Suppressor macrophage treated with lipopolysaccharide for 4 hours (primary cell): ENCODE results near the gene SSUH2.

Experiments used
- DNase-seq: peaks from one replicate; pipeline ENCODE4 v3.0.0-alpha.2; 2020

The SSUH2 gene

DNA sequence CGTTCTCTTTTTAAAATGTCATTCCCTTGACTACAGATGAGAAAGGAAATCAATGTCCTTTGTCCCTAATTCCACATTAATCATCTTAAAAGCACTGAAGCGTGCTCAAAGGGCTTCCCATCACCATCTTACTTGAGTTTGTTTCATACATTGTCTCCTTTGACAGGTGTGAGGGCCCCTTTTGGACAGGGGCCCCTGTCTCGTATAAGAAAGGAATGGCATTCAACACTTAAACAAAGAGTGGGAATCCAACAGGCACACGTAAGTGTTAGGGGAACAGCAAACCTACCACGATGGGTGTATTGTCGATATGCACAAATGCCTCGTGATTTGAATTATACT lies 5.0 kb downstream of the SSUH2 start:
- DNase-seq: no peak

DNA sequence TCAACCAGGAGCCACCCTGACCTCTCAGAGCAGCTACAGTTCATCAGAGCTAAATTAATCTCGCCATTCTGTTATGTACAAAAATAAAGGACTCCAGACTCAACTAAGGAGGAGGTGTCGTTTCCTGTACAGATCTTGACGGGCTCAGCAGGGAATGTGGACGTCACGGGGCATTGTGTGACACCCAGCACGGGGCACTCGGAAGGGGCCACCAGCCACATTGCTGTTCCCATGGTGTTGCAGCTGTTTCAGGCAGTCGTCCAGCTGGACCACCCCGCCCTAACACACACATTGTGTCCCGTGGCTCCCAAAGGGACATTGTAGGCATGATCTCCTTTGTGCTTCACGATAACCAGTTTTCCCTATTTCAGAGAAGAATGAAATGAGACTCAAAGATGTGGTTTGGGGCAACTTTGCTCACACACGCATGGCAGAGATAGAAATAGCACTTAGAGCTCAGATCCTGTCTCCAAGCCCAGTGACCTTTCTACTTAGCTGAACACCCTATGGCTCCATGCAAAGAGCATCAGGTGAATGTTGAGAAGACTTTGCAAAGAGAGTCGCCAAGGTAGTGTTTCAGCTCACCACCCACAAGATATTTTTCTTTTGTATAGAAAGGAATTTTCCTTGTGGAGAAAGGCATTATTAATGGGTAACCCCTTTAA lies 5.5 kb downstream of the SSUH2 start:
- no peak for DNase-seq

DNA sequence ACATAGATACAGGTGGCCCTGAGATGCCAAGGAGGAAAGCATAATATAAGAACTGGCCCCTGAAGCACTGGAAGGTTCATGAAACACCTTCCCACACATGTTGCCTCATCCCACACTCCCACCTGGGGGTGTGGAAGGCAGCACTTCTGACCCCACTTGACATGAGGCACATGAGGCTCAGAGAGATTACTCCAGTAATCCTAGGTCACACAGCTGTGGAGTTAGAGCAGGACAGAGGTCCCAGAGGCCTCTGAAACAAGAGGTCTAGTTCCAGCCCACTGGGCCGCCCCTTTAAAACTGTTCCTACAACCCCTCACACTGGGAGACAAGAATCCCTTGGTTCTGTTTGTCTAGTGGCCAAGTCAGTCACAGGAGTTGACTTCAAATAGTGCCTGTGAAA lies 7.2 kb downstream of the SSUH2 start:
- no peak for DNase-seq

DNA sequence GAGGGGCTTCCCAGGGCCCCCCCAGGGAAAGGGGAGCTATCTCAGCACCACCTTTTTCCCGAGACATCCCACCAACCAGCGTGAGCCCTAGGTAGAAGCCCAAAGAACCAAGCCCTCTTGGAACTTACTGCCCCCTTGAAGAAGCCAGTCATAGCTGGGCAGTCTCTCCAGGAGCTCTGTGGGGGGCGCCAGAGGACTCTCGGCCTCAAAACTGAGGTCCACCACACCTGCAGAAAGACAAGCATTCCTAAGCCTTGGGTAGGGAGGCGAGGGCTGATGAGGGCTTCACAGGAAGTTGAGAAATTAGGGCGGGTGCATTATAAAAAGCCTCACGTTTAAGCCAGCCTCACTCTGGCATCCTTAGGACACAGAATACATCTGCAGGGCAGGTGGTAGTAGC lies 9.0 kb downstream of the SSUH2 start:
- DNase-seq: no peak

DNA sequence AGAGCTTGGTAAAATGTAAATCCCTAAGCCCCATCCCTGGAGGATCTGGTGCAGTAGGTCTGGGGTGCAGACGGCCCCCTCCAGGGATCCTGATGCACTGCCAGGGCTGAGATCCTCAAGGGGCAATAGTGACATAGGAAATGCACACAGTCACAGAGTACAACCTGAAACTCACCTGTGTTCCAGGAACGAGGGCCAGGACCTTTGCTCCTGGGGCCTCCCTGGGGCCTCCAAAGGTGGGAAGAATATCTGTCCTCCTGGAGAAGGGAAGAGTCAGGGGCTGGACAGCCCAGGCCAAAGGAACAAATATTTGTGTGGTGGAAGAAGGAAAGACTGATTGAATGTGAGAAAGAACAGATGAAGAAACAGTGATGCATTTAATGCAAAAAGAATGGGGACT lies 9.5 kb downstream of the SSUH2 start:
- DNase-seq: no peak

DNA sequence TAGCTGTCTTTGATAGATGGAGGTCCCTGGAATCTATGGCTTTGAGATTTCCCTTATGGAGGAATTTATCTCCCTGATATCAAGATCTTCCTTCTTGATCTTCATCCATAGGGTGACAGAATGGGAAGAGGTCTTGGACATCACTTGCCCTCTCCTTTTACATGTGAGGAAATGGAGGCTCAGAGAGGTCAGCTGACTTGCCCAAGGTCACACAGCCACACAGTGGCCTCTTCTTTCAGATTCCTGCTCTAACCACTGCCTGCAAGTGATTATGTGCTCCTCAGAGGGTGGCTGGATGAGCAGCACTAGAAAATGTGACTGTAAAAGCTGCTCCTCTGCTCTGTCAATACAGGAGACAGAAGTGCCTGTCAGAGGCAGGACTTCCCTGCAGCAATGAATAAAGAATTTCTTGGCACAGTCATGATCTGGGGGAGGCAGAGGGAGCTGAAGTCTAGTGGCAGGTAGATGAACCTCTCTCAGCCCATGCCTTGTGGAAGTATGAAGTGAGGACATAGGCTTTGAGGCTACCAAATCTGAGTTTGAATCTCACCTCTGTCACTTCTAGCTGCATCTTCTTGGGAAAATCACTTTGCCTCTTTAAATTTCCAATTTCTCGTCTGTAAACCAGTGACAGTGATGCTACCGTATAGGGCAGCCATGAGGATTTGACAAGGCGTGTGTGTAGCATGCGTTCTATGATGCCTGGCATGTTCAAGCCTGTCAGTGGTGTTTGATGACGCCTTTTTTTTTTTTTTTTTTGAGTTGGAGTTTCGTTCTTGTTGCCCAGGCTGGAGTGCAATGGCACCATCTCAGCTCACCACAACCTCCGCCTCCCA lies 12.0 kb downstream of the SSUH2 start:
- no peak for DNase-seq

DNA sequence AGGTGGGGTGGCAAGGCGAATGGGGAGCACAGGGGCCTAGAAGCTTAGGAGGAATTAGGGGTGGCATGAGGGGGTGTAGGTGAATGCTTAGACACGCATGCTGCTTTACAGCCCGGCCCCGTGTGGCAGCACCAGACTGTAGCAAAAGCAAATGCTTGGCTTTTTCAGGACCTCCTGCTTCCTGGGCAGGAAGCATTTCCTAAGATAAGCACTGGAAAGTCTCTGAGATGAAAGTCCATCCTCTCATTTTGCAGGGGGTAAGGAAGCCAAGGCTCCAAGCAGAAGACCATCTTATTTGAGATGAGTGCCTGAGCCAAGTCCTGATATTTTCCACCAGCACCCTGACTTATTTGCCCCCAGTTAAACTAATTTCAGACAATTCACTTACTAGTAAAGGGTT lies 12.9 kb downstream of the SSUH2 start:
- no peak for DNase-seq

DNA sequence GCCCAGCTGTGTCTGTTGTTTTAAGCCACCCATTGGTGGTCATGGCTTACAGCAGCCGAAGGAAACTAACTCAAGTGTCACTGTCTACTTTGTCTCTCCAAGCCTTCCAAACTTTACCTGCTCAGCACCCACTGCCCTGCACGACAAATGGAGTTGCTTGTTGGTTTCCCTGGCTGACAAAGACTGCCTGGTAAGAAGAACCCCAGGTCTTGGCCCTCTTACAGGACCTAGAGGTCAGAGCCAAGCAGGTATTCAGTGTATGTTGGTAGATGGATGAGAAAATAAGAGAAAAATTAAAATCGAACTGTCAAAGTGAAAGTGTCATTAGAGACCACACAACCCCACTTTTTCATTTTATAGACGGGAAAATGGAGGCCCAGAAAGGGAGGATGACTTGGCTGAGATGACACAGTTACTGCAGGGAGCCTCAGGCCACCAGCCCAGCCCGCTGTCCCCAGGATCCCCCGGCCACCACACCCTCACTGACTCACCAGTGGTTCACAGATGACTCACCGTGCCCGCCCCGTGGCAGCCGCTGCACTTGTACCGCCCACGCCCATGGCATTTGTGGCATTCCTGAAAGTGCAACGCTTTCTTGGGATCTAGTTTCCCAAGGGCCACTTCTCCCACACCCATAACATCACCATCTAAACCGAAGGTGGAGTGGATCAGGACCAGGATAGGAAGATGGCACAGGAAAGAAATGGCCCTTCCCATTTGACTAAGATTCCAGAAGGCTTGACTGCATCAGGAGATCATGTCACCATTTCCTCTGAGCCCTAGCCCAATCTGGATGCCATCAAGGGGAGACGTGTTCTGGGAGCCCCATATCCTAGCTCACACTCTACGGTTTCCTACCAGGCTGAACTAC lies 15.2 kb downstream of the SSUH2 start:
- peak; percentile 75 for DNase-seq

DNA sequence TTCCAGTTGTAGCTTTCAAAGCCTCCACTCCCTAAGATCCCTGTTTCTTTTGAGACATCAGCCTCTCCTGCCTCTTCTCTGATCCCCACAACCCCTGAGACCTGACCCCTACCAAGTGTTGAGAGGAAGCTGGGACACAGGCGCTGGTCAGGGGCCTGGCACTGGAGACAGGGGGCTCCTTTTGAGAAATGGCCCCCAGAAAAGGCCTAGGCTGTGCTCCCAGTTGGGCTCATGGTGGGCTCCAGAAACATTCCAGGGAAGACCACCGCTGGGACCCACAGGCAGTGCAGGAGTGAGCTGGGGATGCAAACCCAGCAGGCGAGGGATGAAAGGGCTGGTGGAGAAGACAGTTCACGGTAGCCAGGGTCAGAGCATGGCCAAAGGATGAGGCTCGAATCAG lies 16.6 kb downstream of the SSUH2 start:
- no peak for DNase-seq

DNA sequence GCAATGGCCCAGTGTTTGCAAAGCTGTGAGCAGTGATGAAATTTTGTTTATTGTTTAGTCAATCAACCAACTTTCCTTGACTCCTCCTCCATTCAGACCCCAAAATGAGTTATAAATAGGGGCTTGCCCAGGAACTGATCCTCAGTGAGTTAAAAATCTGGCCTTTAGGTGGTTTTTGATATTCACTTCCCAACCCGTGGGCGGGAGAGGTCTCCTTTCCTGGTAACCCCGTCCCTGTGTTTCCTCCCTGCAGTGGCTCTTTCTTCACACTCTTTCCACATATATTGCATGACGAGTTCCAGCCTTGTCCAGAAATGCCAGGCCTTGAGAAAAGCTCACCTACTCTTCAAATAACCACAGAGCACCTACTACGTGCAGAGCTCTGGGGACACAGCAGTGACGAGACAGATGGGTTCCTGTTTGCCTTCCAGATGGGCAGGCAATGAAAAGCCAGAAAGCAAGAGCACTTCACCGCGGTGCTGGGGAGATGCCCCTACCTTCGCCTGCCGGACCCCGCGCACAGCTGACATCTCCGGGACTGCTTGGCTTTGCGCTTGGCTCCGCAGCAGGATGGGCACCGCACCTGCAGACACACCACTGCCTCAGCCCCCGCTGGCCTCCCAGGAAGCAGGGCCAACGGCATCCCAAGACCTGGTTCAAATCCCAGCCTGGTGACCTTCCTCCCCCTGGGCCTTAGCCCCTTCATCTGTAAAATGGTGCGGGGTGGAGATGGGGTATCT lies 17.2 kb downstream of the SSUH2 start:
- peak; percentile 24 for DNase-seq

DNA sequence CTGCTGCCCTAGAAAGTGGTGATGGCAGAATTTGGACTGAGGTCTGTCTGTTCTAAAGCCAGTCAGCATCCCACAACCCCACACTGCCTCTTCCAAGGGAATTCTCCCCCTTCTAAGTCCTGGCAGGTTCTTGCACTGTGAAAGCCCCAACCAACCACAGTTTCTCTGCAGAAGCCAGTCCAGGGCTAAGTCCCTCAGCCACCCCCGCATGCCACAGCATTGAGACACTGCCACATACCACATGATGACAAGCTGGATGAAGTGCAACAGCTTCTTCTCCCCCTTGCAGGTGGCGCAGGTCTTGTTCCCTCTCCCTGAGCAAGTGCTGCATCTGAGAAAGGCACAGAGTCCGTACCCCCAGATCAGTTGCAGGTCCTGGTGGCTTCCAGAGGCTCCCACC lies 18.6 kb downstream of the SSUH2 start:
- no peak for DNase-seq

DNA sequence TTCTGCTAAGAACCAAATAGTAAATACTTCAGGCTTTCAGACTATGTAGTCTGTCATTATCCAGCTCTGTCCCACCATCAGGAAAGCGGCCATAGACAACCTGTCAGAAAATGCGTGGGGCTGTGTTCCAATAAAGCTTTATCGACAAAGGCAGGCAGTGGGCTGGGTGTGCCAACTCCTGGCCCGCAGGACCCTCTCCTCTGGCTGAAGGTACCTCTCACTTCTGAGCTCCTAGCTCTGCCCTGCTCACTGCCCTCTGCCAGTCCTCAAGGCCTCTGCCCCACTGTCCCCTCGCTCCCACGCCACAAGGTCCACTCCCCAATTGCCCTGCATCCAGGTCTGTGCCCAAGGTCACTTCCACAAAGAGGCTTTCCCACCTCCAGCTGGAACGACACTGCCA lies 20.0 kb downstream of the SSUH2 start:
- no peak for DNase-seq

DNA sequence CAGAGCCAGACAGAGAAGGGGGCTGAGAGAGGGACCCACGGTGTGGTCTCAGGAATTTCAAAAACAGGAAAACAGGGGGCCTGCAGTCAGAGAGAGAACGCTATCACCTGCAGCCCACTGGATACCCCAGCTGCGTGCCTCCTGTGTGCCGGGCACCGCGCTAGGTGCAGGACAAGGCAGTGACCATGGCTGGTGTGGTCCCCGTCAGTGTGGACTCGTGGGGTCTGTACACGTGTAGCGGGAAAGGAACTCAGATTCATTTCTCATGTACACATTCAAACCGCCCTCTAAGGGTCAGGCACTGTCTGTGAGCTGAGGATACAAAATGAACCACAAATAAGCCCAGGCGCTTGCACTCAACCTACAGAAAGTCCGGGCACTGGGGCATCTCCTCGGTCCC lies 20.9 kb downstream of the SSUH2 start:
- no peak for DNase-seq

DNA sequence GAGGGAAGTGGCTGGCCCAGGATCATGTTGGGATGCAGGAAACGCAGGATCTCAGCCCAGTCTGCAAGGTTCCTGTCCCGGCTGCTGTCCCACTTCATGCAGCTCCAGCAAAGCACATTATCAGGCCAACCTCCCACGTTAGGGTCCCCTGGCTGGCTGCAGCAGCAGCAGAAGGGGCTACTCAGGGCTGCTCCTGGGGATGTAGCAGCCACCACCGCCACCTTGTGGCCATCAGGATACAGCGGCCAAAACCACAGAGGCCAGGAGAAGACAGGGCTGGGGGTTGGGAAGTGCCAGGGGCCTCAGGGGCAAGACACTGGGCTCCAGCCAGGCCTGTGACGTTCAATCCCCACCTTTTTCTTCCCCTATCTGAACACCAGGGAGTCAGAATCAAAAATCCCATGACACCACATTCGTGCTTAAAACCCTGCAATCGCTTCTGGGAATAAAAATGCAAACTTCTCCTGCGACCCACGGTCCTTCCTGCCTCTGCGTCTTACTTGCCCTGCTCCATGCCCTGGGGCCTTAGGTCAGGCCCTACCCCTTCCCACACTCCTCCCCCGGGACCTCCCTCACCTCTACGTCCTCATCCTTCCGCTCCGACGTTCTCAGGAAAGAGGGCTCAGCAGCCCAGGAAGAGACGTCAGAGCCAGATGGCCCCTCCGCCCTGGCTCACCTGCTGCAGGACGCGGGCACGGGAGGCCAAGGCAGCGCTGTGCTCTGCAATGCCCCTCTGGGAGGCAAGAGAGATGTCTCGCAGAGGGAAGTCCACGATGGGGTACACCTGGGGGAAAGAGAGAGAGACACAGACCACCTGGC lies 21.5 kb downstream of the SSUH2 start:
- DNase-seq: peak; percentile 67

DNA sequence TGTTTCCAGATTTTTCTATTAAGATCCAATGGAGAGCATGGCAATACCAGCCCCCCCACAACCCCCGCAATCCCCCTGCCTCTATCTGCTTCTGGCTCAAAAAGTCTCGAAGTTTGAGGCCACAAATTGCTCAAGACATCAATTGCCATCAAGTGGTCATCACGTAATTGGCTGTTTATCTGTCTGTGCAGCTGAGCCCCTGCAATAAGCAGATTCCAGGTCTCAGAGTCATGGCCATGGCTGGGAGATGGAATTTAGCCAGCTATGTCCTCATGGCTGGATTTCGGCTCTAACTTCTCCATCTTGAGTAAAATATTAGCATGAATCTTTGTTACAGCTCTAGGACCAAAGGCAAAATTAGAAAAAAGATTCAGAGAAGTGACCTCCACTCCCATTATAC lies 22.7 kb downstream of the SSUH2 start:
- DNase-seq: no peak

DNA sequence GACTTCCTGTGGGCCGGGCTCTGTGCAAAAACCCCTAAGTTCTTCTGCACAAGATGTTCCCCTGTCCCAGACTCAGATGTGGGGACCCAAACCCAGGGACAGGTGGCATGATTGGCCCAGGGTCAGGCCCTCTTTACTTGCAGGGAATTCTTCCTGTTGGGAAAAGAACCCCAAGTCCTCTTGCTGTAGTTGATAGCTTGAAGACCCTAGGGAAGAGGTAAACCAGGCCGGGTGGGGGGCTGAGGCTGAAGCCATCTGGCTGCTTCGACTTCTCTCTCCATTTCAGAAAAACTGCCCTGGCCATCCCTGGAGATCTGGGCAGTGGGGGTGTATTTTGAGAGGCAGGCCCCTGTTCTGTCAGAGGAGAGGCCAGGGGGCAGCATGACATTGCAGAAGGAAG lies 23.5 kb downstream of the SSUH2 start:
- no peak for DNase-seq

DNA sequence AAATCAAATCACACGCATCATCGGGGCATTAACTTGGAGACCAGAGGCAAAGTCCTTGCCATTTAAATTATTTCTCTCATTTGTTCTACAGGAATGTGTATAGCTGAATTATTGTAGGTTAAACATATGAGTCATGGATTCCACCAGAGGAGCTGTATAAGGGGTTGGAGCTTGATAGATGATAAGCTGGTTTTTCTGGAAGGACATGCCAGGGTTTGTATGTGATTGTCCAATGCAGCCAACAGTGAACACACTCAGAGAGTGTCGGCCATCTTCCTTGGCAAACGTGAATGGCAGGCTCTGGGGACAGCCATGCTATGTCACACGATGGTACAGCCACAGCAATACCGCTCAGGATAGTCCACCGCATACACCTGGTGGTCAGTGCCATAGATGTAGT lies 25.1 kb downstream of the SSUH2 start:
- DNase-seq: no peak

DNA sequence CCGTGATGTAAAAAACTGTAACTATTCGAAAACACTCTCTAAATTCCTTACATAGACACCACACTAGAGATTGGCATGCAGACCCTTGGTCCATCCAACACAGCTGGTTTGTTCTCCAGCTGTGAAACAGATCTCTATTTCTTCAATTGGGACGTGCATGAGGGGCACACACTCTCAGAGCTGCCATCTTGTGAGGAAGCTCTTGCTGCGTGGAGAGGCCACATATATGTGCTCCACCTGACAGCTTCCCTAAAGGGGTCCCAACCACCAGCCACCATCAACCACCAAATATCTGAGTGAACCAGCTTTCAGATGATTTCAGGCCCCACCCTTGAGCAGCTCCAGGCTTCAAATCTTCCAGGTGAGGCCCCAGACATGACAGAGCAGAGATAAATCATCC lies 25.6 kb downstream of the SSUH2 start:
- DNase-seq: no peak

DNA sequence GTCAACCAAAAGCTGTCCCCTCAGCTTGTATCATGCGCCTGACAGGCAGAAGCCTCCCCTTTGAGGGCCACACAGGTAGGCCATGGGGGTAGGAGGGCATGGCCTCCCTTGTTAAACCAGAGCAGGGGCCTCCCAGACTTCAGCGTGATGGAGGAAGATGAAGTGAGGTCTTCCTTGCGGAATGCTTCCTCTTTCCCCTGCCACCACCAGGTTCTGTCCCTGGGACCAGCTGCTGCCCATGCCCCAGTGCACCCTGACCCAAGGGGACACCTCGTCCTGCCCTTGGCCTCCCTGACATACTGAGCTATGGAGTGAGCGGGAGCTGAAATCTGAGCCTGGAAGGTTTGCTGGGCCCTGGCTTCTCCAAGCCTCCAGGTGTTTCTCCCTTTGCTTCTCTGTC lies 26.7 kb downstream of the SSUH2 start:
- no peak for DNase-seq

DNA sequence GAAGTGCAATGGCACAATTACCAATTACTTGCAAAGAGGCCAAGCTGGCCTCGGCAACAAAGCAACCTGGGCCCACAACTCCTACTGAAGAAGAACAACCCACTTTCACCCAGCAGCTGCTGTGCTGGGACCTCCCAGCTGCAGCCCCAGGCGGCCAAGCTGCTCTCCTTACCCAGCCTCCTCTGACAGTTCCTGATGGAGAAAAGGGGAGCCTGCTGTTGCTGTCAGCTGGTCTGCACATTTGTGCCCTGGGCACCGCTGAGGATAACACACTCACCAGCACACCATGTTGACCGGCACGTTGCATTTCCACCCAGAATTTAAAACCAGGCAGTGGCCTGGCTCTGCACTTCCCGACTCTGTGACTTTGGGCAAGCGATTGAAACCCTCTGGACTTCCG lies 33.6 kb downstream of the SSUH2 start:
- no peak for DNase-seq

DNA sequence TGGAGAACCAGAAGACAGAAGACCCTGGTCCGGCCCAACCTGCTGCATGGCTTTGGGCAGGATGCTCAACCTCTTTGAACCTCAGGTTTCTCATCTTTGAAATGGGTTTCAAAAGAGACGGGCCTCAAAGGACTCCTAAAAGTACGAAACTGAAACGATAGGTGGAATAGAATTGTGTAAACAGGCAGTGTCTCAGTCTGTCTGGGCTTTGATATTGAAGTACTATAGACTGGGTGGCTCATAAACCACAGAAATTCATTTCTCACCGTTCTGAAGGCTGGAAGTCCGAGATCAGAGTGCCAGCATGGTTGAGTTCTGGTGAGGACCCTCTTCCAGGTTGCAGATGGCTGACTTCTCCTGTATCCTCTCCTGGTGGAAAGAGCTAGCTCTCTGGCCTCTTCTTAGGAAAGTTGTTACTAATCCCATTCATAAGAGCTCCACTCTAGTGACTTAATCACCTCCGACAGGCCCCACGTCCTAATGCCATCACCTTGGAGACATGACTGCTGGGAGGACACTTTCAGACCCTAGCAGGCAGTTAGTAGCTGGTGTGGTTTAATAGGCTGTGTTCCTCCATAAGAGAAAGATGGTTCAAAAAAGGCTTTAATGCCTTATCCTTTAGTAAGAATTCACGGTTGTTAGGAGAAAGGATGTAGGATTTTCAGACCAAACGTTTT lies 35.7 kb downstream of the SSUH2 start:
- DNase-seq: no peak
